Stimulated activated CD8-positive, alpha-beta memory T cell treated with anti-CD3 and anti-CD28 coated beads, Interleukin-7, amount 100 ng/mL, for 4 hours (primary cell): ENCODE measurements around the gene RUNDC1.

ENCODE experiments used
- DNase-seq, 2 donors: peaks; one replicate each; pipeline ENCODE4 v3.0.0-alpha.2; 2020; ENCODE audit warnings: low read depth in 2 of 2

Gene RUNDC1

GRCh38 chr17:43018932-43019331, 38.6 kb downstream of the RUNDC1 start:
- DNase-seq, result no peak

GRCh38 chr17:43019418-43019817, 39.1 kb downstream of the RUNDC1 start:
- DNase-seq, result no peak

GRCh38 chr17:43020030-43020621, 39.8 kb downstream of the RUNDC1 start:
- DNase-seq, result no peak

GRCh38 chr17:43020789-43021740, 40.7 kb downstream of the RUNDC1 start:
- no peak for DNase-seq

GRCh38 chr17:43021741-43022512, 41.6 kb downstream of the RUNDC1 start, which contains the start of gene VAT1:
VAT1 (minus strand) TSS chr17:43022385; CDS start chr17:43022322, 63 bp downstream.
- peak in 1 of 2 donors; percentile 56 for DNase-seq

- DNase-seq, result peak; percentile 70 to 73
Observed at GRCh38 chr17:43024407-43025289, 44.3 kb downstream of the RUNDC1 start, which contains the start of gene RND2. RND2 (plus strand) TSS chr17:43025231; CDS start chr17:43025348, 117 bp downstream.

- no peak for DNase-seq
Observed at GRCh38 chr17:43025290-43025657, 44.9 kb downstream of the RUNDC1 start.

GRCh38 chr17:43025766-43026537, 45.6 kb downstream of the RUNDC1 start:
- no peak for DNase-seq

- DNase-seq, result no peak
Observed at GRCh38 chr17:43026595-43026994, 46.2 kb downstream of the RUNDC1 start.

GRCh38 chr17:43027091-43028032, 47.0 kb downstream of the RUNDC1 start:
- no peak for DNase-seq

- no peak for DNase-seq
Observed at GRCh38 chr17:43028221-43028861, 48.0 kb downstream of the RUNDC1 start.

- no peak for DNase-seq
Observed at GRCh38 chr17:43030137-43030767, 49.9 kb downstream of the RUNDC1 start.

GRCh38 chr17:43031666-43032065, 51.3 kb downstream of the RUNDC1 start:
- no peak for DNase-seq

- DNase-seq, result no peak
Observed at GRCh38 chr17:43033948-43034881, 53.9 kb downstream of the RUNDC1 start.

- no peak for DNase-seq
Observed at GRCh38 chr17:43034894-43035293, 54.5 kb downstream of the RUNDC1 start.

GRCh38 chr17:43039646-43040045, 59.3 kb downstream of the RUNDC1 start:
- no peak for DNase-seq

- DNase-seq, result no peak
Observed at GRCh38 chr17:43040655-43041054, 60.3 kb downstream of the RUNDC1 start.
